Fibroblast of gingiva (primary cell): Measurements from ENCODE around the gene BTLA.
A peak's percentile ranks its signal among the peaks of the same experiment; 100 is the strongest.
"Not testable (repeated sequence)": the region's sequence is repeated elsewhere in the genome, so short reads cannot be mapped to it uniquely, and the experiment has no call there.

ENCODE experiments used
- DNase-seq: peaks from one replicate; pipeline ENCODE4 v3.0.0-alpha.2; 2011; ENCODE audit warnings: low read depth

Gene BTLA

GRCh38 chr3:112489674-112490479 is 9.4 kb downstream of the BTLA start:
- DNase-seq = no peak

- no peak for DNase-seq
Observed at GRCh38 chr3:112486811-112487505, 12.3 kb downstream of the BTLA start.

- DNase-seq = no peak
Observed at GRCh38 chr3:112484352-112484751, 14.9 kb downstream of the BTLA start.

GRCh38 chr3:112482675-112483074 is 16.6 kb downstream of the BTLA start:
- no peak for DNase-seq

- DNase-seq = no peak
Observed at GRCh38 chr3:112481302-112481721, 18.0 kb downstream of the BTLA start.

- no peak for DNase-seq
Observed at GRCh38 chr3:112477891-112478290, 21.4 kb downstream of the BTLA start.

GRCh38 chr3:112476346-112476745 is 22.9 kb downstream of the BTLA start:
- DNase-seq = no peak

GRCh38 chr3:112474796-112475195 is 24.5 kb downstream of the BTLA start:
- no peak for DNase-seq

GRCh38 chr3:112472691-112473090 is 26.6 kb downstream of the BTLA start:
- no peak for DNase-seq

GRCh38 chr3:112471596-112472325 is 27.5 kb downstream of the BTLA start:
- DNase-seq = no peak

GRCh38 chr3:112470788-112471187 is 28.5 kb downstream of the BTLA start:
- no peak for DNase-seq

GRCh38 chr3:112469671-112470070 is 29.6 kb downstream of the BTLA start:
- no peak for DNase-seq

GRCh38 chr3:112467539-112467938 is 31.7 kb downstream of the BTLA start:
- no peak for DNase-seq

GRCh38 chr3:112466020-112466419 is 33.3 kb downstream of the BTLA start:
- DNase-seq = no peak

GRCh38 chr3:112464264-112464663 is 35.0 kb downstream of the BTLA start:
- DNase-seq = no peak

GRCh38 chr3:112463250-112463649 is 36.0 kb downstream of the BTLA start:
- no peak for DNase-seq

GRCh38 chr3:112461787-112462186 is 37.5 kb downstream of the BTLA start:
- DNase-seq = not testable (repeated sequence)

GRCh38 chr3:112460519-112461195 is 38.6 kb downstream of the BTLA start:
- DNase-seq = no peak

GRCh38 chr3:112459750-112460149 is 39.5 kb downstream of the BTLA start:
- DNase-seq = no peak

GRCh38 chr3:112456147-112456546 is 43.1 kb downstream of the BTLA start:
- no peak for DNase-seq

- DNase-seq = no peak
Observed at GRCh38 chr3:112448939-112449338, 50.3 kb downstream of the BTLA start.

- peak; percentile 19 for DNase-seq
Observed at GRCh38 chr3:112446343-112446742, 52.9 kb downstream of the BTLA start.
